ENCODE results near the gene BLTP3A.
"Not testable (repeated sequence)": the region's sequence is repeated elsewhere in the genome, so short reads cannot be mapped to it uniquely, and the experiment has no call there.

The BLTP3A gene, protein sequence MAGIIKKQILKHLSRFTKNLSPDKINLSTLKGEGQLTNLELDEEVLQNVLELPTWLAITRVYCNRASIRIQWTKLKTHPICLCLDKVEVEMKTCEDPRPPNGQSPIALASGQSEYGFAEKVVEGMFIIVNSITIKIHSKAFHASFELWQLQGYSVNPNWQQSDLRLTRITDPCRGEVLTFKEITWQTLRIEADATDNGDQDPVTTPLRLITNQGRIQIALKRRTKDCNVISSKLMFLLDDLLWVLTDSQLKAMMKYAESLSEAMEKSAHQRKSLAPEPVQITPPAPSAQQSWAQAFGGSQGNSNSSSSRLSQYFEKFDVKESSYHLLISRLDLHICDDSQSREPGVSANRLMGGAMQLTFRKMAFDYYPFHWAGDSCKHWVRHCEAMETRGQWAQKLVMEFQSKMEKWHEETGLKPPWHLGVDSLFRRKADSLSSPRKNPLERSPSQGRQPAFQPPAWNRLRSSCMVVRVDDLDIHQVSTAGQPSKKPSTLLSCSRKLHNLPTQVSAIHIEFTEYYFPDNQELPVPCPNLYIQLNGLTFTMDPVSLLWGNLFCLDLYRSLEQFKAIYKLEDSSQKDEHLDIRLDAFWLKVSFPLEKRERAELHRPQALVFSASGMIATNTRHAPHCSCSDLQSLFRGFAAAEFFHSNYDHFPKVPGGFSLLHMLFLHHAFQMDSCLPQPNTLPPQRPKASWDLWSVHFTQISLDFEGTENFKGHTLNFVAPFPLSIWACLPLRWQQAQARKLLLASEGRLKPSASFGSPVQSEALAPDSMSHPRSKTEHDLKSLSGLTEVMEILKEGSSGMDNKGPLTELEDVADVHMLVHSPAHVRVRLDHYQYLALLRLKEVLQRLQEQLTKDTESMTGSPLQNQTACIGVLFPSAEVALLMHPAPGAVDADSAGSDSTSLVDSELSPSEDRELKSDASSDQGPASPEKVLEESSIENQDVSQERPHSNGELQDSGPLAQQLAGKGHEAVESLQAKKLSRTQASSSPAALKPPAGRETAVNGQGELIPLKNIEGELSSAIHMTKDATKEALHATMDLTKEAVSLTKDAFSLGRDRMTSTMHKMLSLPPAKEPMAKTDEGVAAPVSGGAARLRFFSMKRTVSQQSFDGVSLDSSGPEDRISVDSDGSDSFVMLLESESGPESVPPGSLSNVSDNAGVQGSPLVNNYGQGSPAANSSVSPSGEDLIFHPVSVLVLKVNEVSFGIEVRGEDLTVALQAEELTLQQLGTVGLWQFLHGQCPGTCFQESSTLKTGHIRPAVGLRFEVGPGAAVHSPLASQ (N-terminal part only)

DNA sequence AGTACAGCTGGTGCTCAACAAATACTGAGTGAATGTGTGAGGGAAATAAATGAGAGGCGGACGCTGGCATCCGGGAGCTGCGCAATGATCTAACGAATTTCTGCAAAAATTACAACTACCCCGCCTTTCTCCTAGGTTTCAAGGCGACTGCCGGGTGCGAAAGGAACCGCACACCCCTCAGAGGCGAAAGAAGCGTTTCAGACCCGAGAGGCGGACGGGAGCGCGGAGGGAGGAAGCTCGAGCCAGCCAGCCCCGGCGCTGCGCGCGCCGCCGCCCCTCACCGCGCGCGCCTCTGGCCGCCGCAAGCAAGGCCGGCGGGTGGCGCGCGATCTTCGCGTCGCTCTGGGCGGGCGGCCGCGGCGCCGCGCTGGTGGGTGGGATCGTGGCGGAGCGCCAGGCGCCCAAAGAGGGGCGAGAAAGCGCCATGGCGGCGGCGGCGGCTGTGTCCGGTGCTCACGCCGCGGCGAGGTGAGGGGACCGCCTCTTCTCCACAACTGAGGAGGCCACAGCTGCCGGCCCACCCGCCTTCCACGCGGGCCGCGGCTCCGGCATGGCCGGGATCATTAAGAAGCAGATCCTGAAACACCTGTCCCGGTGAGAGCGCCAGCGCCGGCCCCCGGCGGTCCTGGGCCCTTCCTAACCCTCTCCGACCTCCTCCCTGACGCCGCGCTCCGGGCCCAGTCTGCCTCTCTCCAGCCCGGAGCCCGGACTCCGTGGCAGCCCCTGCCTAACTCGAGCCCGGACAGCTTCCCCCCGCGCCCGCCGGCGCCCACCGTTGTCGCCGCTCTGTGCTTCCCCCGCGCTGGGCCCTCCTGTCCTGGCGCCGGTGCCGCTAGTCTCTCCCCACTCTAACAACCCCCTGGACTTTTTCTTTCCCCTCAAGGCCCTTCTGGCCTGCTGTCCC, at the start of gene BLTP3A:
Gene BLTP3A, plus strand, starts transcription at position 383 of the 904 bp plus-strand sequence. Its CDS starts 168 bp downstream, at position 551.
- DNase-seq (ENCODE audit: low spot score) (peak; percentile 58), ATAC-seq (ENCODE audit: low read depth) (peak; percentile 78)
- peak; percentile 58 for TF ChIP-seq CTCF (IDR thresholded peaks at IDR 0.05; ENCODE audit: poor library complexity, severe bottlenecking)
- Histone ChIP-seq H3K4me3 (ENCODE audit: severe bottlenecking) (peak within 1 kb of the TSS; percentile 99), H3K27ac (ENCODE audit: poor library complexity, severe bottlenecking) (peak within 1 kb of the TSS; percentile 55), H3K9me3 (ENCODE audit: severe bottlenecking) (no peaks in the 10 kb centered on the region), H3K4me1 (ENCODE audit: insufficient read depth, poor library complexity, severe bottlenecking) (no peaks in the 10 kb centered on the region), H3K36me3 (ENCODE audit: low read depth) (no peaks in the 10 kb centered on the region), H3K27me3 (ENCODE audit: insufficient read depth, poor library complexity, severe bottlenecking) (no peaks in the 10 kb centered on the region)

GRCh38 chr6:34742094-34742493, 49.8 kb upstream of the BLTP3A start:
- Histone ChIP-seq H3K4me3 (ENCODE audit: severe bottlenecking) (no peak overlapping the region), H3K4me1 (ENCODE audit: insufficient read depth, poor library complexity, severe bottlenecking) (peaks cover 10% of the 10 kb centered on the region), H3K36me3 (ENCODE audit: low read depth) (no peaks in the 10 kb centered on the region), H3K9me3 (ENCODE audit: severe bottlenecking) (peaks cover 3% of the 10 kb centered on the region), H3K27ac (ENCODE audit: poor library complexity, severe bottlenecking) (no peak overlapping the region), H3K27me3 (ENCODE audit: insufficient read depth, poor library complexity, severe bottlenecking) (no peaks in the 10 kb centered on the region)
- DNase-seq (ENCODE audit: low spot score), result no peak
- no peak for ATAC-seq (ENCODE audit: low read depth)
- TF ChIP-seq CTCF (IDR thresholded peaks at IDR 0.05; ENCODE audit: poor library complexity, severe bottlenecking), result no peak

DNA sequence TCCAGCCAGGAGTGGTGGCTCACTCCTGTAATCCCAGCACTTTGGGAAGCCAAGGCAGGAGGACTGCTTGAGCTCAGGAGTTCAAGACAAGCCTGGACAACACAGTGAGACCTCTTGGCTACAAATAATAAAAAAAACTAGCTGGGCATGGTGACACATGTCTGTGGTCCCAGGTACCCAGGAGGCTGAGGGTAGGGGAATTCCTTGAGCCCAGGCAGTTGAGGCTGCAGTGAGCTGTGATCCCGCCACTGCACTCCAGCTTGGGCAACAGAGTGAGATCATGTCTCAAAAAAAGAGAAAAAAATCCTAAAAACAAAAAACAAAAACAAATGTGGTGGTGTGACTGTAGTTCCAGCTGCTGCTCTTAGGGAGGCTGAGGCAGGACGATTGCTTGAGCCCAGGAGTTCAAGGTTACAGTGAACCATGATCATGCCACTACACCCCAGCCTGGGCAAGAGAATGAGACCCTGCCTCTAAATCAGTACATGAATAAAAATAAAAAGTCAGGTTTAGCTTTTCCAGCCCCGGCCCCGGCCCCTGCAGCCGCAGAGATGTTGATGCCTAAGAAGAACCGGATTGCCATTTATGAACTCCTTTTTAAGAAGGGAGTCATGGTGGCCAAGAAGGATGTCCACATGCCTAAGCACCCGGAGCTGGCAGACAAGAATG, 48.1 kb upstream of the BLTP3A start:
- no peak for TF ChIP-seq CTCF (IDR thresholded peaks at IDR 0.05; ENCODE audit: poor library complexity, severe bottlenecking)
- no peak for ATAC-seq (ENCODE audit: low read depth)
- Histone ChIP-seq H3K9me3 (ENCODE audit: severe bottlenecking) (peaks cover 3% of the 10 kb centered on the region), H3K36me3 (ENCODE audit: low read depth) (no peaks in the 10 kb centered on the region), H3K27ac (ENCODE audit: poor library complexity, severe bottlenecking) (no peak overlapping the region), H3K27me3 (ENCODE audit: insufficient read depth, poor library complexity, severe bottlenecking) (no peaks in the 10 kb centered on the region), H3K4me3 (ENCODE audit: severe bottlenecking) (no peak overlapping the region), H3K4me1 (ENCODE audit: insufficient read depth, poor library complexity, severe bottlenecking) (peaks cover 10% of the 10 kb centered on the region)
- DNase-seq (ENCODE audit: low spot score), result no peak

GRCh38 chr6:34744294-34744647, 47.6 kb upstream of the BLTP3A start:
- H3K27ac ChIP-seq (ENCODE audit: poor library complexity, severe bottlenecking); DNase-seq (ENCODE audit: low spot score); ATAC-seq (ENCODE audit: low read depth); H3K4me3 ChIP-seq (ENCODE audit: severe bottlenecking); H3K36me3 ChIP-seq (ENCODE audit: low read depth); H3K9me3 ChIP-seq (ENCODE audit: severe bottlenecking); H3K27me3 ChIP-seq (ENCODE audit: insufficient read depth, poor library complexity, severe bottlenecking): not testable (repeated sequence)
- peaks cover 10% of the 10 kb centered on the region for H3K4me1 ChIP-seq (ENCODE audit: insufficient read depth, poor library complexity, severe bottlenecking)
